ENCODE data around the gene FYCO1.
"Not testable (repeated sequence)": the region's sequence is repeated elsewhere in the genome, so short reads cannot be mapped to it uniquely, and the experiment has no call there.

Gene FYCO1

GRCh38 chr3:45995236-45996192, at the start of gene FYCO1:
Gene FYCO1, minus strand, starts transcription at chr3:45995824. Its CDS starts 10,914 bp downstream, at chr3:45984910.
- DNase-seq: peak; percentile 96

- DNase-seq: no peak
Observed at GRCh38 chr3:46038916-46039315, 43.3 kb upstream of the FYCO1 start.

- DNase-seq: not testable (repeated sequence)
Observed at GRCh38 chr3:46038071-46038470, 42.4 kb upstream of the FYCO1 start.

GRCh38 chr3:46036191-46036590, 40.6 kb upstream of the FYCO1 start:
- no peak for DNase-seq

GRCh38 chr3:46031747-46032146, 36.1 kb upstream of the FYCO1 start:
- DNase-seq: no peak

- no peak for DNase-seq
Observed at GRCh38 chr3:46031269-46031668, 35.6 kb upstream of the FYCO1 start.

GRCh38 chr3:46030626-46031025, 35.0 kb upstream of the FYCO1 start:
- DNase-seq: no peak

GRCh38 chr3:46029953-46030543, 34.4 kb upstream of the FYCO1 start:
- no peak for DNase-seq

- no peak for DNase-seq
Observed at GRCh38 chr3:46027736-46028397, 32.2 kb upstream of the FYCO1 start.

- DNase-seq: no peak
Observed at GRCh38 chr3:46027021-46027705, 31.5 kb upstream of the FYCO1 start, which contains the start of gene XCR1. Gene XCR1, minus strand, starts transcription at chr3:46027483. Its CDS starts 5,536 bp downstream, at chr3:46021947.

- DNase-seq: peak; percentile 72
Observed at GRCh38 chr3:46025139-46025538, 29.5 kb upstream of the FYCO1 start.

GRCh38 chr3:46024131-46024530, 28.5 kb upstream of the FYCO1 start:
- DNase-seq: no peak

GRCh38 chr3:46022909-46023785, 27.5 kb upstream of the FYCO1 start:
- DNase-seq: no peak

GRCh38 chr3:46021516-46021915, 25.9 kb upstream of the FYCO1 start:
- no peak for DNase-seq

GRCh38 chr3:46020766-46021510, 25.3 kb upstream of the FYCO1 start:
- no peak for DNase-seq

- DNase-seq: no peak
Observed at GRCh38 chr3:46019707-46020106, 24.1 kb upstream of the FYCO1 start.

GRCh38 chr3:46017720-46018119, 22.1 kb upstream of the FYCO1 start:
- no peak for DNase-seq

- DNase-seq: peak; percentile 20
Observed at GRCh38 chr3:46013316-46014094, 17.9 kb upstream of the FYCO1 start.

- peak; percentile 12 for DNase-seq
Observed at GRCh38 chr3:46012246-46012645, 16.6 kb upstream of the FYCO1 start.

- DNase-seq: no peak
Observed at GRCh38 chr3:46010519-46011113, 15.0 kb upstream of the FYCO1 start.

Data from islet precursor cell (in vitro differentiated cells).